Urothelium cell line (cell line): ENCODE measurements around the gene CUL4B.
A peak's percentile ranks its signal among the peaks of the same experiment; 100 is the strongest.
"Not testable (repeated sequence)": the region's sequence is repeated elsewhere in the genome, so short reads cannot be mapped to it uniquely, and the experiment has no call there.

Source experiments
- DNase-seq: peaks from one replicate; pipeline ENCODE4 v3.0.0; 2011; ENCODE audit warnings: low spot score, mixed read lengths
- FAIRE-seq: peaks from 2 replicates; lab custom pipeline; 2011; peaks lifted over from hg19 to GRCh38; lab: Jason Lieb, UNC

The CUL4B gene

DNA sequence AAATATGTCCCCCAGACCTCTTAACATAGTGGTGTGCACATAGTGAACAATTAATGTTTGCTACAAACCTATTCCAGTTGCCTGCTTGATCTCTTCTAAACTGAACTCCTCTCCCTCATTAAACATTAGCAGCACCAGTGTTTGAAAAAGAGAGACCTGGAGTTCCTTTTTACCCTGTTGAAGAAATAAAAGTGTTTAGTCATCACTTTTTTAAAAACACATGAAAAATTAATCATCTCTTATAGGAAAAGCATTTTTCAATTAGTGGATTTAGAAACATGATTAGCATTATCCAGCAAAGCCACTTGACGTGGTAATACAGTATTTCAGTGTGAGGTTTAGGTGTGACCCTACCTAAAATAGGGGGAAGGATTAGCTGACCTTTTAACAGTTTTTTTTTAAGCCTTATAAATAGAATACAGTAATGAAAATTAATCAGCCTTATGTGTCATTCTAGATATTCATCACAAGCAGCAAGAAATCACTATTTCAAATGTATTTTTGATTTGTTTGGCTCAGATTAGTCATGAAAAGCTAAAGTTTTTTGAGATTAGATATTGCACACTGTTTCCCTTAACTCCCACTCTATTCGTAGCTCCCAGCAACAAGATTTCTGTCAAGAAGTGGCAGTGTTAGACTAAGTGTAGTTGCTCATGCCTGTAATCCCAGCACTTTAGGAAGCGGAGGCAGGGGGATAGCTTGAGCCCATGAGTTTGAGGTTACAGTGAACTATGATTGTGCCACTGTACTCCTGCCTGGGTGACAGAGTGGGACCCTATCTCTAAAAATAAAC, 26.2 kb downstream of the CUL4B start:
- FAIRE-seq, result no peak
- no peak for DNase-seq

DNA sequence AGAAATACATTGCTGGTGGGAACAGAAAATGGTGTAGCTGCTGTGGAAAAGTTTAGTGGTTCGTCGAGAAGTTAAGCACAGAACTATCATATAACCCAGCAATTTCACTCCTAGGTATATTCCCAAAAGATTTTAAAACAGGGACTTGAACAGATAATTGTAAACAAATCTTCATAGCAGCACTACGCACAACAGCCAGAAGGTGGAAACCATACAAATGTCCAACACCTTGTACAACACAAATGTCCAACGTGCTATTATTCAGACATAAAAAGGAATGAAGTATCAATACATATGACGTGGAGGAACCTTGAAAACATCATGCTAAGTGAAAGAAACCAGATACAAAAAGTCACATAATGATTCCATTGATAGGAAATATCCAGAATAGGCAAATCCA, 37.9 kb downstream of the CUL4B start:
- FAIRE-seq (no peak), DNase-seq (no peak)

DNA sequence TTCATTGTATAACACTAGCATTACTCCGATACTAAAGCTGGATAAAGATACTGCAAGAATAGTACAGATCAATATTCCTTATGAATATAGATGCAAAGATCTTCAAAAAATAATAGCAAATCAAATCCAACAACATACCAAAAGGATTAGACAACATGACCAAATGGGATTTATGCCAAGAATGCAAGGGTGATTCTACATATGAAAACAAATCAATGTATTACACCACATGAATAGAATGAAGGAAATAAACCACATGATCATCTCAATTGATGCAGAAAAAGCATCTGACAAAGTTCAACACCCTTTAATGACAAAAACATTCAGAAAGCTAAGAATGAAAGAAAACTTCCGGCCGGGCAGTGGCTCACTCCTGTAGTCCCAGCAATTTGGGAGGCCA, 42.8 kb downstream of the CUL4B start:
- DNase-seq (no peak), FAIRE-seq (no peak)

DNA sequence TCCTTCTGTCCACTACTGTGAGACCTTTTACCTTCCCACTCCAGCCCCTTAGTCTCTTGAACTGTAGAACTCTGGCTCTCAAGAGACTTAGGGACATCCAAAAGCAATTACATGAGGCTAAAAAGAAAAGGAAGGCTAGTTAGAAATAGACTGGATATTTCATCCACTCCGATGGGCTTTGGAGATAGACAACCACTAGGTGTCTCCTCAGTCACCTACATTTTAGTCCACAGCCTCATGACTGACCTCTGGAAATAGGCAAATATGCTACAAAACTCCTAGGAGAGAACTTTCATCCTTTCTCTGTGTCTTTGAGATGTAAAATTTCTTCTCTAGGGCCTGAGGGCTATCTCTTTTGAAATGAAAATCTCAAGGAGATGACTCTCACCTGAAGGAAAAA, 46.5 kb downstream of the CUL4B start:
- peak; percentile 2 for DNase-seq
- no peak for FAIRE-seq

DNA sequence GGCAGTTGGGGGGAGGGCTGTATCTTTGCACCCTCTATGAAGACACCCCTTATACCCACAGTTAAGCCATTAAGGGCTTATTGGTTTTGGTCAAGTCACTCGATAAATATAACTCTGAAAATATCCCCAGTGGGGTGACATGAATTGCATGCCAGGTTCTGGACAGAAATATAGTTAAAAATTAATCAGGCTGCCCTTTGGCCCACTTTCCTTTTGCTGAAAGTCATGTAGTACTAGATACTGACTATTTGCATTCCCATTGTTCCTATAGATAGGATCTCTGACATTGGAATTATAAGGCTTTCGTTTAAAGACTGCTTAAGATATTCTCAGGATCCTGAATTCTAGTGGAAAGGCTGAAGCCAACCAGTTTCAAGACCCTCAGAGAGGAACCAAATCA, 48.1 kb downstream of the CUL4B start:
- DNase-seq (no peak), FAIRE-seq (no peak)

DNA sequence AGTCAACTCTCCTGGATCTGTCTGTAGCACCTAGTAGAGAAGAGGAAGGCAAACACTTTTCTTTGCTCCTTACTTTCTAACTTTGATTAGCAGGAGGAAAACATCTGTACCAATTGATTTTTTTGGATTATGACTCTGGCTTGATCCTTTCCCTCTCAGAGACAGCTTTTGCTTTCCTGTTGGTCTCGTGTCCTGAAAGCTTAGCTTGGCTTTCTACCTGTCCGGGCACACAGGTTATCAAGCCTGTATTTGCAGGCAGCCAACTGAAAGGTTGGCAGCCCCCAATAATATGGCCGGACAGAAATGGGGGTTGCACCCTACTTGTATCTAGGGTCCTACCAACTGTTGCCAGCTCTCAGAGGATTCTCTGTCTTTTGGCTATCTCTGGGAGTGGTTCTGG, 48.5 kb downstream of the CUL4B start:
- DNase-seq, result no peak
- FAIRE-seq, result no peak

DNA sequence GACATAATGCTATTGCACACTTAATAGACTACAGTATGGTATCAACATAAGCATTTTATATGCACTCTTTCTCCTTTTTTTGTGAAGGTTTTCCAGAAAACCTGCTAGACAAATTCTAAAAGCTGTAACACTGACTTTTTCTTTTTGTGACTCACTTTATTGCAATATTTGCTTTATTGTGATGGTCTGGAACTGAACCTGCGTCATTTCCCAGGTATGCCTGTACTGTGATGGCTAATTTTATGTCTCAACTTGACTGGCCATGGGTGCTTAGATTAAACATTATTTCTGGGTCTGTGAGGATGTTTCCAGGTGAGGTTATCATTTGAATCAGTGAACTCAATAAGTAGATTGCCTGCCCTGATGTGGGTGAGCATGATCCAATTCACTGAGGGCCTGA, 56.2 kb downstream of the CUL4B start:
- FAIRE-seq, result no peak
- DNase-seq, result no peak

DNA sequence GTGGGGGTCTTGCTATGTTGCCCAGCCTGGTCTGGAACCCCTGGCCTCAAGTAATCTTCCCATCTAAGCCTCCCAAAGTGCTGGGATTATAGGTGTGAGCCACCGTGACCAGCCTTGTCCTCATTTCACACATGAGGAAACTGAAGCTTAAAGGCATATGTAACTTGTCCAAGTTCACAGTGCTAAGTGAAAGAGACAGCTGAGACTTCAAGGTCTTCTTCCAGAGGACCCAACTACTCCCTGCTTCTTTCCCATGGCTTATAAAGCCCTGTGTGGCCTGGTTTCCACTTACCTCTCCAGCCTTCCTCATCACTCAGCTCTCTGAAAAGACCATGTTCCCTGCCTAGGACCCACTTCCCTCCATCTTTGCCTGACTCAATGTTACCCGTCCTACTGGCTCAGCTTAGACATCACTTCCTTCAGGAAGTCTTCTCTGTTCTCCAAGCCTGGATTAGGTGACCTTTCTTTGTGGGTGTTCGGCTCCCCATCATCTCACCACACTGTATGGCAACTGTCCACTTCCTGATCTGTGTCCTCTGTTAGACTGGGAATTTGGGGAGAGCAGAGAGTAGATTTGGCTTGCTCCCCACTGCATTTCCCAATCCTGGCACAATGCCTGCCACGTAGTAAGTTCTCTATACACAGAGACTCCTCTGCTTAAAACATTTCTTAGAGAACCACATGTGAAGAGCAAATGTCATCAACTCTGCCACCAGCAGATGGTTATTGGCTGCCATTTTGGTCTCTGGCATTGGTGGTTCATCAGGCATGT, 61.3 kb downstream of the CUL4B start:
- DNase-seq, result no peak
- no peak for FAIRE-seq

DNA sequence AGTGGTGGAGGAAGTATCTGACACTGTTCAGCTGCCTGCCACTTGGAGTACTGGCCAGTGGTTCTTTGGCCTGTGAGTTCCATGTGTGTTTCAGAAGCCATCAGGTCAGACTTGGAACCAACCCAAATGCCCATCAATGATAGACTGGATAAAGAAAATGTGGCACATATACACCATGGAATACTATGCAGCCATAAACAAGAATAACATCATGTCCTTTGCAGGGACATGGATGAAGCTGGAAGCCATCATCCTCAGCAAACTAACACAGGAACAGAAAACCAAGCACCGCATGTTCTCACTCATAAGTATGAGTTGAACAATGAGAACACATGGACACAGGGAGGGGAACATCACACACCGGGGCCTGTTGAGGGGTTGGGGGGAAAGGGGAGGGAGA, 70.6 kb downstream of the CUL4B start:
- FAIRE-seq, DNase-seq: not testable (repeated sequence)

DNA sequence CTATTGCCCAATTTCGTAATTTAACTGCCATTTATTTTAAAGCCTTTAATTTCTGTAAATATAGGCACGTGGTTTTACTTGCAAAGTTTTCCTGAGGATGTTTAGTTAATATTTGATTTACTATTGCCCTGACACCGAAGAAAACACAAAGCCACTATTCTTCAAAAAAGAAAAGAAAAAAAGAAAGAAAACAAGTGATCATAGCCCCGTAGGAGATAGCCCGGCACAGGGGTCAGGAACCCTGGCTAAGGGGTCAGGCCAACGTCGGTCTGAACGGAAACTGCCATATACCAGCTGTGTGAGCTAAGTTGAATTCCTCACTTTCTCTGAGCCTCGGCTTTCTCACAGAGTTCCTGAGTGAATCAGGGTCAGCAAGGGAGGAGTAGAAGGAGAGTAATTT, 74.0 kb downstream of the CUL4B start:
- no peak for DNase-seq
- no peak for FAIRE-seq

DNA sequence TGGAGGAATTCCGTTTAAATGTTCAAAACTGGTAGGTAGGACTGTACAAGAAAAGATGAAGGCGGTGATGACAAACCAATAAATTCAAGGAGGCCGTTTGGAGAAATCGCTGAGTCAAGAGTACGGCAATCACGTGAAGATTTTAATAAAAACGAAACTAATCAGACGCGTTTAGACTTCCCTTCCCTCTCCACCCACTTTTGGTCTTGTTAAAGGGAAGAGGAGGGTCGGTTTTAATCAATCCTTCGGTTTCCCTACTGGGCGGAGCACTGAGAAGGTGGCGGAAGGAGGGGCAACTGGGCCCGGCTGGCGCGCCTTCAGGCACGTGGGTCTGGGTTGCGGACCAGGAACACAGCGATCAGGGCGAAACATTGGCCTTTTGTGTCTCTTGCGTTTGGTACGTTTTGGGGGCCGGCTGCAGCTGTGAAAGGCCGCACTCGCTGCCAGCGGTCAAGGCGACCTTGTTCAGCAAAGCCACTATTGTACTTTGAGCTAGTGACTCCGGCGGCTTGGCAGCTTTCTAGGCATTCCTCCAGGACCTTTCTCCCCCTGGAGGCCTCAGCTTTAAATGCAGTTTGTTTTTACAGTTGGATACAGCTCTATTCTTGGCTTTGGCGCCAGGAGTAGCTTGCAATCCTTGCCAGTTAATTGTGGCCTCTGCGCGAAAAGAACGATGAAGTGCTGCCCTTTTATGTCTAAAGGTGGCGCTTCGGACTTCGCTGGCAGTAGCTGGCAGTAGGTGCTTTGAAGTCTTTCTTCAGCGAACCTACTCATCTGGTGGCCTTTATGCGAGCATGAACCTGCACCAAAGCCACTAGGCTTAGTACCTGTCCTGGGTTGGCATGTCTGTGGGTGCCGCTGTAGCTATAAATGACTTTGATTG, 74.9 kb downstream of the CUL4B start:
- FAIRE-seq (no peak), DNase-seq (peak; percentile 42)

DNA sequence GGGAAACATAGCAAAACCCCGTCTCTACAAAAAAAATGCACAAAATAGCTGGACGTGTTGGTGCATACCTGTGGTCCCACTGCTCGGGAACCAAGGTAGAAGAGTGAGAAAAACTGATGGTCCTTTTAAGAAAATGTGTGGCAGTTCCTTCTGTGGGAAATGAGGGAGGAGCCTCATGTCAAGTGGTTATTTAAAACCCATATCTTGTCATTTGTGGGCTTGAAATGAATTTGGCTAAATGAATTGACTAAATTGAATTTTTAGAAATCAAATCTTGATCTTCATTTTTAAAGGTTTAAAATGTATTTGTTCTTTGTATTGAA, 75.5 kb downstream of the CUL4B start:
- FAIRE-seq, result no peak
- DNase-seq, result no peak

DNA sequence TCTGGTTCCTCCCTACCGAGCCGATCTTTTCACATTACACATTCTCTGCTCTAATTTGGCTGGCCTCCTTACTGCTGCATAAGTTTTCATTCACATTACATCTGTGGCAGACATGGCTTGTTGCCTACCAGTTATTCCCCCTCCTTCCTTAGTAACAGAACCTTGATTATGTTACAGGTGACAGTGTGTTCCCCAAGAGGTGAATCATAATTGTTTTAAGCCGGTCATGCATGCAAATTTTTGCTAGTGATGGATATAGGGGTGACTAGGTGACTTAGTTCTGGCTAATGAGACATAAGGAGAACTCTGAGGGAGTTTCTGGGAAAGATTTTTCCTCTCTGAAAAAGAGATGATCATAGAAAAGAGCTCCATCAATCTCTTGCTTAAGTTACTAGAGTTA, 83.3 kb downstream of the CUL4B start:
- FAIRE-seq (no peak), DNase-seq (no peak)

DNA sequence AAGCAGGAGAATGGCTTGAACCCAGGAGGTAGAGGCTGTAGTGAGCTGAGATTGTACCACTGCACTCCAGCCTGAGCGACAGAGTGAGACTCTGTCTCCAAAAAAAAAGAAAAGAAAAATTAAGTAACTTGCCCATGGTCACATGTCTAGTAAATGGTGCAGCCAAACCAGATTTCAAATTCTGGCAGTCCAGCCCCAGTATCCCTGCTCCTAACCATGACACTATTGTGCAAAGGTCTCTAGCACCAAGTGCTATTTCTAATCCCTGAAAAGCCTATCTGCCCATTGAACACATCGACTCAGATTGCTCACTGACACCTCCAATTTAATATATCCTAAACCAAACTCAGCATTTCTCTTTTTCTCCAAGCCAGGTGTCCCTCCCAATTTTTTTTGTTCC, 84.0 kb downstream of the CUL4B start:
- FAIRE-seq, result no peak

DNA sequence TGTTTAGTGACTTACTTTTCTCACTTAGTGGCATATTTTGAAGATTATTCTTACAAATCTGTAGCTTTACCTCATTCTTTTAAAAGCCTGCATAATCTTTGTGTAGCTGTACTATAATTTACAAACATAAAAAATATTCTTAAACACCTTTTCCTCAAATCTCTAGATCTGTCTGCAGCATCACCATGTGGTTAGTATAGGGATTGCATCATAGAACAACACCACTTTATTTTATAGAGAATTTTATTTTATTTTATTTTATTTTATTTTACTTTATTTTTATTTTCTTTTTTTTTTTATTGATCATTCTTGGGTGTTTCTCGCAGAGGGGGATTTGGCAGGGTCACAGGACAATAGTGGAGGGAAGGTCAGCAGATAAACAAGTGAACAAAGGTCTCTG, 85.3 kb downstream of the CUL4B start:
- DNase-seq, FAIRE-seq: not testable (repeated sequence)

More for the DNA sequence above, 84.0 kb downstream of the CUL4B start:
- no peak for DNase-seq
